Measurements from ENCODE around the gene FOXC2.

- TF ChIP-seq SPI1 (IDR thresholded peaks at IDR 0.05; ENCODE audit: low read depth, low read length): no peak
- no peak for TF ChIP-seq POLR2A (IDR thresholded peaks at IDR 0.05; ENCODE audit: low read depth, low read length)
- TF ChIP-seq POLR2AphosphoS5 (IDR thresholded peaks at IDR 0.05; ENCODE audit: low read depth, low read length): no peak
- no peak for TF ChIP-seq TAF1 (IDR thresholded peaks at IDR 0.05; ENCODE audit: low read depth, low read length)
- no peak for TF ChIP-seq POU2F2 (IDR thresholded peaks at IDR 0.05; ENCODE audit: low read depth, low read length)
- no peak for TF ChIP-seq PAX5 (IDR thresholded peaks at IDR 0.05; ENCODE audit: insufficient read depth, low read length, severe bottlenecking)
These were observed 46.8 kb upstream of the FOXC2 start for GRCh38 chr16:86519649-86520316.
